WTC11 (cell line): Measurements from ENCODE around the gene KLK14. TPM values are rescaled to one million over a fixed set of nuclear protein-coding genes. Genes with fewer than 3 reads are reported as not detected.

Experiments
- ATAC-seq: fragments of 200-7000 bp; cut with Tn5 transposase; 2 replicates; pipeline ENCODE4 v1.10.0; 2021; ENCODE audit warnings: mild to moderate bottlenecking, moderate library complexity
- CTCF ChIA-PET: fragments of 300-600 bp; sonication (Branson Sonifier 250); formaldehyde crosslinking; loops from one replicate; lab custom pipeline; 2021; ENCODE audit warnings: antibody characterized with exemption; lab: Charles Lee
- POLR2A ChIA-PET: fragments of 350-600 bp; sonication (Branson Sonifier 250); formaldehyde crosslinking; loops from one replicate; lab custom pipeline; 2021; ENCODE audit warnings: antibody characterized with exemption; lab: Charles Lee
- DNase-seq: peaks from one replicate; pipeline ENCODE4 v3.0.0; 2021; ENCODE audit warnings: low spot score
- H3K27ac Mint-ChIP-seq: 2 replicates; pipeline ENCODE4 v1.8.0; 2021; ENCODE audit warnings: mixed read lengths
- H3K27me3 Mint-ChIP-seq: 2 replicates; pipeline ENCODE4 v1.8.0; 2021; ENCODE audit warnings: low read depth, mild to moderate bottlenecking, moderate library complexity, mixed read lengths
- H3K36me3 Mint-ChIP-seq: 2 replicates; pipeline ENCODE4 v1.8.0; 2021; ENCODE audit warnings: mixed read lengths
- H3K4me1 Mint-ChIP-seq: 2 replicates; pipeline ENCODE4 v1.8.0; 2022; ENCODE audit warnings: mixed read lengths
- H3K4me3 Mint-ChIP-seq: 2 replicates; pipeline ENCODE4 v1.8.0; 2021; ENCODE audit warnings: mild to moderate bottlenecking, moderate library complexity, mixed read lengths
- H3K9me3 Mint-ChIP-seq: 2 replicates; pipeline ENCODE4 v1.8.0; 2021; ENCODE audit warnings: mixed read lengths
- ATF1 ChIP-seq: sonication (generic); formaldehyde crosslinking; IDR thresholded peaks from 2 replicates; pipeline ENCODE4 v1.8.1; 2023; ENCODE audit warnings: mild to moderate bottlenecking, moderate library complexity, missing genetic modification reagents
- ELF4 ChIP-seq: sonication (generic); formaldehyde crosslinking; IDR thresholded peaks from 2 replicates; pipeline ENCODE4 v1.8.1; 2022; ENCODE audit warnings: low read depth, mild to moderate bottlenecking, moderate library complexity, missing genetic modification reagents
- GTF2I ChIP-seq: fragments of 250-450 bp; sonication (Bioruptor Pico); conservative IDR thresholded peaks from 2 replicates; pipeline ENCODE4 v1.4.0; 2021; ENCODE audit warnings: mild to moderate bottlenecking
- HMGA2 ChIP-seq: fragments of 250-450 bp; sonication (Bioruptor Pico); IDR thresholded peaks from 2 replicates; pipeline ENCODE4 v1.4.0; 2021; ENCODE audit warnings: mild to moderate bottlenecking, moderate library complexity
- IRF2 ChIP-seq: sonication (generic); formaldehyde crosslinking; IDR thresholded peaks from 2 replicates; pipeline ENCODE4 v1.8.0; 2022; ENCODE audit warnings: low read depth, missing genetic modification reagents, borderline replicate concordance
- JUN ChIP-seq: sonication (generic); formaldehyde crosslinking; IDR thresholded peaks from 2 replicates; pipeline ENCODE4 v1.8.0; 2023; ENCODE audit warnings: mild to moderate bottlenecking, missing genetic modification reagents
- MYBL2 ChIP-seq: sonication (generic); formaldehyde crosslinking; IDR thresholded peaks from 2 replicates; pipeline ENCODE4 v1.8.1; 2023; ENCODE audit warnings: mild to moderate bottlenecking, moderate library complexity, missing genetic modification reagents
- SMAD3 ChIP-seq: sonication (generic); formaldehyde crosslinking; IDR thresholded peaks from 2 replicates; pipeline ENCODE4 v1.8.0; 2022; ENCODE audit warnings: missing genetic modification reagents, mild to moderate bottlenecking, borderline replicate concordance
- SMAD4 ChIP-seq: sonication (generic); formaldehyde crosslinking; IDR thresholded peaks from 2 replicates; pipeline ENCODE4 v1.8.0; 2022; ENCODE audit warnings: mild to moderate bottlenecking, missing genetic modification reagents
- TCF7 ChIP-seq: sonication (generic); formaldehyde crosslinking; IDR thresholded peaks from 2 replicates; pipeline ENCODE4 v1.8.0; 2022; ENCODE audit warnings: mild to moderate bottlenecking, low read depth, missing genetic modification reagents, moderate library complexity
- ZNF219 ChIP-seq: sonication (generic); formaldehyde crosslinking; IDR thresholded peaks from 2 replicates; pipeline ENCODE4 v1.8.0; 2023; ENCODE audit warnings: missing genetic modification reagents, mild to moderate bottlenecking, borderline replicate concordance
- ZNF232 ChIP-seq: sonication (generic); formaldehyde crosslinking; IDR thresholded peaks from 2 replicates; pipeline ENCODE4 v1.8.0; 2022; ENCODE audit warnings: mild to moderate bottlenecking, missing genetic modification reagents
- ZNF532 ChIP-seq: fragments of 250-450 bp; sonication (Bioruptor Pico); IDR thresholded peaks from 2 replicates; pipeline ENCODE4 v1.9.0; 2021; ENCODE audit warnings: mild to moderate bottlenecking, borderline replicate concordance
- total RNA-seq: library from RNA; stranded (reverse); gene quantifications from 3 replicates; pipeline ENCODE4 v1.2.3, GENCODE V29; 2021
- TF ChIP-seq, protein P1 (sequence below): sonication (generic); formaldehyde crosslinking; IDR thresholded peaks from 2 replicates; pipeline ENCODE4 v1.8.0; 2022; ENCODE audit warnings: missing genetic modification reagents
- TF ChIP-seq, protein P2 (sequence below): sonication (generic); formaldehyde crosslinking; conservative IDR thresholded peaks from 2 replicates; pipeline ENCODE4 v1.8.1; 2022; ENCODE audit warnings: mild to moderate bottlenecking, missing genetic modification reagents
- TF ChIP-seq, protein P3 (sequence below): sonication (generic); formaldehyde crosslinking; IDR thresholded peaks from 2 replicates; pipeline ENCODE4 v1.8.0; 2023; ENCODE audit warnings: missing genetic modification reagents
- TF ChIP-seq, protein P4 (sequence below): sonication (generic); formaldehyde crosslinking; IDR thresholded peaks from 2 replicates; pipeline ENCODE4 v1.8.0; 2023; ENCODE audit warnings: missing genetic modification reagents, mild to moderate bottlenecking, borderline replicate concordance

Gene KLK14
- total RNA-seq, 1 experiment from 2014 or later, result 1.1 TPM

DNA sequence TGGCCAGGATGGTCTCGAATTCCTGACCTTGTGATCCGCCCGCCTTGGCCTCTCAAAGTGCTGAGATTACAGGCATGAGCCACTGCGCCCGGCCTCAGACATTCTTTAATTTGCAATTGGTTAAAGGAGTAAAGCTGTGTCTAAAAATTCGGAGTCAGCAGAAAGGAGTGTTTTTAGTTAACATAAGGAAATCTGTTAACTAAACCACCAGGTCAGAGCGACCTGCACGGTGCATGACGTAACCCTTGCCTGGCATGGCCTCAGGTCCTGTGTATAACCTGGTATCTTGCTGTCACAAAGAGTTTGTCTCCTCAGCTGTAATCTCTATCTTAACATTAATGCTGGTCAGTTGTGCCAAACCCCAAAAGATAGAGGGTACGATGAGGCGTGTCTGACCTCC is 38.4 kb downstream of the KLK14 start (continued):
- TF ChIP-seq, protein P1, sequence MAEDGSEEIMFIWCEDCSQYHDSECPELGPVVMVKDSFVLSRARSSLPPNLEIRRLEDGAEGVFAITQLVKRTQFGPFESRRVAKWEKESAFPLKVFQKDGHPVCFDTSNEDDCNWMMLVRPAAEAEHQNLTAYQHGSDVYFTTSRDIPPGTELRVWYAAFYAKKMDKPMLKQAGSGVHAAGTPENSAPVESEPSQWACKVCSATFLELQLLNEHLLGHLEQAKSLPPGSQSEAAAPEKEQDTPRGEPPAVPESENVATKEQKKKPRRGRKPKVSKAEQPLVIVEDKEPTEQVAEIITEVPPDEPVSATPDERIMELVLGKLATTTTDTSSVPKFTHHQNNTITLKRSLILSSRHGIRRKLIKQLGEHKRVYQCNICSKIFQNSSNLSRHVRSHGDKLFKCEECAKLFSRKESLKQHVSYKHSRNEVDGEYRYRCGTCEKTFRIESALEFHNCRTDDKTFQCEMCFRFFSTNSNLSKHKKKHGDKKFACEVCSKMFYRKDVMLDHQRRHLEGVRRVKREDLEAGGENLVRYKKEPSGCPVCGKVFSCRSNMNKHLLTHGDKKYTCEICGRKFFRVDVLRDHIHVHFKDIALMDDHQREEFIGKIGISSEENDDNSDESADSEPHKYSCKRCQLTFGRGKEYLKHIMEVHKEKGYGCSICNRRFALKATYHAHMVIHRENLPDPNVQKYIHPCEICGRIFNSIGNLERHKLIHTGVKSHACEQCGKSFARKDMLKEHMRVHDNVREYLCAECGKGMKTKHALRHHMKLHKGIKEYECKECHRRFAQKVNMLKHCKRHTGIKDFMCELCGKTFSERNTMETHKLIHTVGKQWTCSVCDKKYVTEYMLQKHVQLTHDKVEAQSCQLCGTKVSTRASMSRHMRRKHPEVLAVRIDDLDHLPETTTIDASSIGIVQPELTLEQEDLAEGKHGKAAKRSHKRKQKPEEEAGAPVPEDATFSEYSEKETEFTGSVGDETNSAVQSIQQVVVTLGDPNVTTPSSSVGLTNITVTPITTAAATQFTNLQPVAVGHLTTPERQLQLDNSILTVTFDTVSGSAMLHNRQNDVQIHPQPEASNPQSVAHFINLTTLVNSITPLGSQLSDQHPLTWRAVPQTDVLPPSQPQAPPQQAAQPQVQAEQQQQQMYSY, result no peak
- TF ChIP-seq TCF7 (no peak), ZNF232 (CRISPR knock-in tag) (no peak), JUN (CRISPR knock-in tag) (no peak)

DNA sequence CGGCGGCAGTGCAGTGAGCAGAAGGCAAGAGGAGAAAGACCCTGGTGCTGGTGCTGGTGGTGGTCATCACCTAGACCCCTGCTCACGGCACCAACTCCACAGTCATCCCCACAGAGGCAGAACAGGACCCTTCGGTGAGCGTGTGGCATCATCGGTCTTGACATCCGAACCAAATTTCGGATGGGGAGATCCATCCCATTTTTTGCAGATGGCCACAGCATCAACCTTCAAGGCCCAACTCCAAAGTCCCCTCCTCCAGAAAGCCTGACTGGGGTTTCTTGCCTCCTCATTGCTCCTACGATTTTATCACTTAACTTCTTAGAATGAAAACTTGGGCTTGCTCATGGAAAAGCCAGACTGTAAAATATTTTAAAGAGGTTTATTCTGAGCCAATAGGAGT is 39.2 kb downstream of the KLK14 start:
- Mint-ChIP-seq H3K27ac (no peak overlapping the region), H3K36me3 (no peaks in the 10 kb centered on the region), H3K27me3 (no peaks in the 10 kb centered on the region), H3K4me3 (no peak overlapping the region), H3K4me1 (peaks cover 47% of the 10 kb centered on the region), H3K9me3 (peaks cover 11% of the 10 kb centered on the region)
- no peak for DNase-seq
- TF ChIP-seq, protein P1, result peak; percentile 94
- TF ChIP-seq ZNF219 (CRISPR knock-in tag), result no peak
- ChIA-PET POLR2A (no interaction called here), CTCF (interaction anchor here (1.2 to 7.3 kb wide), 3 partner anchors 22 to 51 kb away, joined by 8 to 82 read pairs (median 8); partner anchors contain the start of gene KLK10)
- no peak for ATAC-seq

- Mint-ChIP-seq H3K27me3 (peaks cover 6% of the 10 kb centered on the region), H3K9me3 (peaks cover 11% of the 10 kb centered on the region), H3K27ac (no peak overlapping the region), H3K4me3 (no peak overlapping the region), H3K36me3 (no peaks in the 10 kb centered on the region), H3K4me1 (peaks cover 26% of the 10 kb centered on the region)
- no peak for DNase-seq
- CTCF ChIA-PET, result no interaction called here
- POLR2A ChIA-PET, result no interaction called here
- ATAC-seq, result no peak
- TF ChIP-seq, protein P2, sequence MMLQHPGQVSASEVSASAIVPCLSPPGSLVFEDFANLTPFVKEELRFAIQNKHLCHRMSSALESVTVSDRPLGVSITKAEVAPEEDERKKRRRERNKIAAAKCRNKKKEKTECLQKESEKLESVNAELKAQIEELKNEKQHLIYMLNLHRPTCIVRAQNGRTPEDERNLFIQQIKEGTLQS, result no peak
- no peak for TF ChIP-seq GTF2I (CRISPR knock-in tag)
- no peak for TF ChIP-seq ATF1 (CRISPR knock-in tag)
- no peak for TF ChIP-seq HMGA2 (CRISPR knock-in tag)
- no peak for TF ChIP-seq ZNF532
- TF ChIP-seq, protein P3, sequence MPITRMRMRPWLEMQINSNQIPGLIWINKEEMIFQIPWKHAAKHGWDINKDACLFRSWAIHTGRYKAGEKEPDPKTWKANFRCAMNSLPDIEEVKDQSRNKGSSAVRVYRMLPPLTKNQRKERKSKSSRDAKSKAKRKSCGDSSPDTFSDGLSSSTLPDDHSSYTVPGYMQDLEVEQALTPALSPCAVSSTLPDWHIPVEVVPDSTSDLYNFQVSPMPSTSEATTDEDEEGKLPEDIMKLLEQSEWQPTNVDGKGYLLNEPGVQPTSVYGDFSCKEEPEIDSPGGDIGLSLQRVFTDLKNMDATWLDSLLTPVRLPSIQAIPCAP (CRISPR knock-in tag), result no peak
- TF ChIP-seq, protein P4, sequence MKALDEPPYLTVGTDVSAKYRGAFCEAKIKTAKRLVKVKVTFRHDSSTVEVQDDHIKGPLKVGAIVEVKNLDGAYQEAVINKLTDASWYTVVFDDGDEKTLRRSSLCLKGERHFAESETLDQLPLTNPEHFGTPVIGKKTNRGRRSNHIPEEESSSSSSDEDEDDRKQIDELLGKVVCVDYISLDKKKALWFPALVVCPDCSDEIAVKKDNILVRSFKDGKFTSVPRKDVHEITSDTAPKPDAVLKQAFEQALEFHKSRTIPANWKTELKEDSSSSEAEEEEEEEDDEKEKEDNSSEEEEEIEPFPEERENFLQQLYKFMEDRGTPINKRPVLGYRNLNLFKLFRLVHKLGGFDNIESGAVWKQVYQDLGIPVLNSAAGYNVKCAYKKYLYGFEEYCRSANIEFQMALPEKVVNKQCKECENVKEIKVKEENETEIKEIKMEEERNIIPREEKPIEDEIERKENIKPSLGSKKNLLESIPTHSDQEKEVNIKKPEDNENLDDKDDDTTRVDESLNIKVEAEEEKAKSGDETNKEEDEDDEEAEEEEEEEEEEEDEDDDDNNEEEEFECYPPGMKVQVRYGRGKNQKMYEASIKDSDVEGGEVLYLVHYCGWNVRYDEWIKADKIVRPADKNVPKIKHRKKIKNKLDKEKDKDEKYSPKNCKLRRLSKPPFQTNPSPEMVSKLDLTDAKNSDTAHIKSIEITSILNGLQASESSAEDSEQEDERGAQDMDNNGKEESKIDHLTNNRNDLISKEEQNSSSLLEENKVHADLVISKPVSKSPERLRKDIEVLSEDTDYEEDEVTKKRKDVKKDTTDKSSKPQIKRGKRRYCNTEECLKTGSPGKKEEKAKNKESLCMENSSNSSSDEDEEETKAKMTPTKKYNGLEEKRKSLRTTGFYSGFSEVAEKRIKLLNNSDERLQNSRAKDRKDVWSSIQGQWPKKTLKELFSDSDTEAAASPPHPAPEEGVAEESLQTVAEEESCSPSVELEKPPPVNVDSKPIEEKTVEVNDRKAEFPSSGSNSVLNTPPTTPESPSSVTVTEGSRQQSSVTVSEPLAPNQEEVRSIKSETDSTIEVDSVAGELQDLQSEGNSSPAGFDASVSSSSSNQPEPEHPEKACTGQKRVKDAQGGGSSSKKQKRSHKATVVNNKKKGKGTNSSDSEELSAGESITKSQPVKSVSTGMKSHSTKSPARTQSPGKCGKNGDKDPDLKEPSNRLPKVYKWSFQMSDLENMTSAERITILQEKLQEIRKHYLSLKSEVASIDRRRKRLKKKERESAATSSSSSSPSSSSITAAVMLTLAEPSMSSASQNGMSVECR, result no peak
- TF ChIP-seq ELF4 (CRISPR knock-in tag), result no peak
- TF ChIP-seq IRF2 (CRISPR knock-in tag), result no peak
- TF ChIP-seq MYBL2, result no peak
- TF ChIP-seq SMAD4, result no peak
- no peak for TF ChIP-seq SMAD3 (CRISPR knock-in tag)
Observed at GRCh38 chr19:51040151-51040550, 42.5 kb downstream of the KLK14 start.
